IMR-90 (cell line): ENCODE measurements around the gene SYNM.

Experiments used
- CEBPB ChIP-seq: IDR thresholded peaks from 2 replicates; pipeline ENCODE4 v1.6.1; 2012; ENCODE audit warnings: low read depth, low read length, improper control_type of control experiment
- CTCF ChIP-seq: conservative IDR thresholded peaks from 2 replicates; pipeline ENCODE4 v1.5.1; 2012; ENCODE audit warnings: mild to moderate bottlenecking, low read depth, low read length, improper control_type of control experiment
- POLR2A ChIP-seq: IDR thresholded peaks from 2 replicates; pipeline ENCODE4 v1.6.1; 2012; ENCODE audit warnings: mild to moderate bottlenecking, low read depth, low read length

DNA sequence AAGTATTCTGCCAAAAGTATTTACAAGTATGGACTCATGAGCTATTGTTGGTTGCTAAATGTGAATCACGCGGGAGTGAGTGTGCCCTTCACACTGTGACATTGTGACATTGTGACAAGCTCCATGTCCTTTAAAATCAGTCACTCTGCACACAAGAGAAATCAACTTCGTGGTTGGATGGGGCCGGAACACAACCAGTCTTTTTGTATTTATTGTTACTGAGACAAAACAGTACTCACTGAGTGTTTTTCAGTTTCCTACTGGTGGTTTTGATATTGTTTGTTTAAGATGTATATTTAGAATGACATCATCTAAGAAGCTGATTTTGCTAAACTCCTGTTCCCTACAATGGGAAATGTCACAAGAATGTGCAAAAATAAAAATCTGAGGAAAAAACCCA is 30.3 kb downstream of the SYNM start:
- no peak for TF ChIP-seq CTCF
- TF ChIP-seq CEBPB: no peak
- no peak for TF ChIP-seq POLR2A
